GM23248 (cell line): ENCODE measurements around the gene DAB2IP. TPM values are rescaled to one million over a fixed set of nuclear protein-coding genes. Genes with fewer than 3 reads are reported as not detected.

Source experiments
- DNase-seq: peaks from one replicate; pipeline ENCODE4 v3.0.0-alpha.2; 2015
- H2AFZ ChIP-seq: fragments of 200-600 bp; sonication (generic); 2 replicates; pipeline ENCODE4 v1.6.1; 2016; ENCODE audit warnings: antibody characterized with exemption
- H3F3A ChIP-seq: fragments of 200-600 bp; sonication (generic); 2 replicates; pipeline ENCODE4 v1.6.1; 2016; ENCODE audit warnings: mild to moderate bottlenecking, antibody characterized with exemption, mixed run types; ENCODE audit not compliant: insufficient read depth
- H3K27ac ChIP-seq: fragments of 200-600 bp; sonication (generic); 2 replicates; pipeline ENCODE4 v1.5.1; 2016; ENCODE audit warnings: mild to moderate bottlenecking
- H3K27me3 ChIP-seq: fragments of 200-600 bp; sonication (generic); replicated peaks from 2 replicates; pipeline ENCODE4 v1.6.1; 2016; ENCODE audit warnings: mild to moderate bottlenecking; ENCODE audit not compliant: insufficient read depth
- H3K36me3 ChIP-seq: fragments of 200-600 bp; sonication (generic); 2 replicates; pipeline ENCODE4 v1.6.1; 2016; ENCODE audit warnings: low read depth, mild to moderate bottlenecking
- H3K4me1 ChIP-seq: fragments of 200-600 bp; sonication (generic); 2 replicates; pipeline ENCODE4 v1.6.1; 2016; ENCODE audit warnings: mild to moderate bottlenecking; ENCODE audit not compliant: insufficient read depth
- H3K4me2 ChIP-seq: fragments of 200-600 bp; sonication (generic); one replicate; pipeline ENCODE4 v1.6.1; 2016; ENCODE audit warnings: mild to moderate bottlenecking; ENCODE audit not compliant: unreplicated experiment
- H3K4me3 ChIP-seq: fragments of 200-600 bp; sonication (generic); 2 replicates; pipeline ENCODE4 v1.5.1; 2016; ENCODE audit warnings: mild to moderate bottlenecking
- H3K79me2 ChIP-seq: fragments of 200-600 bp; sonication (generic); 2 replicates; pipeline ENCODE4 v1.6.1; 2016; ENCODE audit warnings: mild to moderate bottlenecking; ENCODE audit not compliant: insufficient read depth
- H3K9ac ChIP-seq: fragments of 200-600 bp; sonication (generic); 2 replicates; pipeline ENCODE4 v1.6.1; 2016; ENCODE audit warnings: mild to moderate bottlenecking
- H3K9me2 ChIP-seq: fragments of 200-600 bp; sonication (generic); 2 replicates; pipeline ENCODE4 v1.6.1; 2016; ENCODE audit warnings: mixed run types, mild to moderate bottlenecking, moderate library complexity; ENCODE audit not compliant: insufficient read depth
- H3K9me3 ChIP-seq: fragments of 200-600 bp; sonication (generic); one replicate; pipeline ENCODE4 v1.6.1; 2017; ENCODE audit warnings: low read depth
- H4K20me1 ChIP-seq: fragments of 200-600 bp; sonication (generic); 2 replicates; pipeline ENCODE4 v1.6.0; 2016; ENCODE audit not compliant: insufficient read depth
- EZH2 ChIP-seq: fragments of 200-600 bp; sonication (generic); IDR thresholded peaks from 2 replicates; pipeline ENCODE4 v1.6.1; 2018; ENCODE audit warnings: antibody characterized with exemption, mild to moderate bottlenecking; ENCODE audit not compliant: insufficient read depth, poor library complexity, severe bottlenecking
- EZH2phosphoT487 ChIP-seq: fragments of 200-600 bp; sonication (generic); IDR thresholded peaks from 2 replicates; pipeline ENCODE4 v1.6.1; 2018; ENCODE audit warnings: antibody characterized with exemption, moderate library complexity, mild to moderate bottlenecking, low read depth; ENCODE audit not compliant: insufficient read depth
- WGBS, 2 experiments: methylation state at CpG; one replicate each; pipeline ENCODE4 v1.1.6; 2015 to 2017; ENCODE audit warnings: low lambda C conversion rate in 2 of 2, low coverage in 1 of 2; ENCODE audit errors: missing lambda C conversion rate in 2 of 2; 5-methylcytosine and 5-hydroxymethylcytosine counted together
- in situ Hi-C: fragments of 300-500 bp; cut with MboI; formaldehyde crosslinking; loops from 2 replicates; pipeline ENCODE4 v1.15.0; 2020
- polyA plus RNA-seq: library from polyadenylated mRNA; unstranded; fragments of >200 nt; fragmentation: Nextera tagmentation; extraction: Ambion mirVana; gene quantifications from 2 replicates; pipeline ENCODE4 v1.2.1, GENCODE V29; 2016
- total RNA-seq: library from RNA; depleted of rRNA; stranded (reverse); fragments of >200 nt; shearing (Covaris generic); gene quantifications from 2 replicates; pipeline ENCODE4 v1.2.3, GENCODE V29; 2014

The DAB2IP gene
- total and polyA plus RNA-seq, 2 experiments from 2014 or later: 2.6 to 19.7 TPM

- no peak for DNase-seq
- Histone ChIP-seq H3F3A (no peaks in the 10 kb centered on the region), H3K9me2 (no peaks in the 10 kb centered on the region), H3K27ac (no peak overlapping the region), H3K9ac (no peak overlapping the region), H3K4me1 (peaks cover 9% of the 10 kb centered on the region), H4K20me1 (no peaks in the 10 kb centered on the region), H3K27me3 (no peaks in the 10 kb centered on the region), H3K9me3 (no peaks in the 10 kb centered on the region), H3K4me2 (no peak overlapping the region), H3K79me2 (peaks cover 44% of the 10 kb centered on the region), H2AFZ (no peak overlapping the region), H3K36me3 (no peaks in the 10 kb centered on the region), H3K4me3 (no peak overlapping the region)
- WGBS, 2 experiments: 79 to 88% methylated on average over 4 of the region's 4 CpGs
- in situ Hi-C loops: no loop called here
- TF ChIP-seq EZH2 (no peak), EZH2phosphoT487 (no peak)
These were observed 76.0 kb downstream of the DAB2IP start for GRCh38 chr9:121727295-121728020.

GRCh38 chr9:121728916-121729315, 77.5 kb downstream of the DAB2IP start:
- no peak overlapping the region for H3K4me3 ChIP-seq
- H3K36me3 ChIP-seq: no peaks in the 10 kb centered on the region
- no peaks in the 10 kb centered on the region for H3F3A ChIP-seq
- H3K27ac ChIP-seq: no peak overlapping the region
- H3K4me1 ChIP-seq: peaks cover 9% of the 10 kb centered on the region
- TF ChIP-seq EZH2phosphoT487 (no peak), EZH2 (no peak)
- 96 to 100% methylated on average over 1 of the region's 1 CpG for WGBS, 2 experiments
- H3K79me2 ChIP-seq: peaks cover 44% of the 10 kb centered on the region
- DNase-seq: no peak
- H2AFZ ChIP-seq: no peak overlapping the region
- H3K9ac ChIP-seq: no peak overlapping the region
- H3K27me3 ChIP-seq: no peaks in the 10 kb centered on the region
- in situ Hi-C loops: no loop called here
- H3K4me2 ChIP-seq: no peak overlapping the region
- no peaks in the 10 kb centered on the region for H3K9me3 ChIP-seq
- H3K9me2 ChIP-seq: no peaks in the 10 kb centered on the region
- no peaks in the 10 kb centered on the region for H4K20me1 ChIP-seq

DNA sequence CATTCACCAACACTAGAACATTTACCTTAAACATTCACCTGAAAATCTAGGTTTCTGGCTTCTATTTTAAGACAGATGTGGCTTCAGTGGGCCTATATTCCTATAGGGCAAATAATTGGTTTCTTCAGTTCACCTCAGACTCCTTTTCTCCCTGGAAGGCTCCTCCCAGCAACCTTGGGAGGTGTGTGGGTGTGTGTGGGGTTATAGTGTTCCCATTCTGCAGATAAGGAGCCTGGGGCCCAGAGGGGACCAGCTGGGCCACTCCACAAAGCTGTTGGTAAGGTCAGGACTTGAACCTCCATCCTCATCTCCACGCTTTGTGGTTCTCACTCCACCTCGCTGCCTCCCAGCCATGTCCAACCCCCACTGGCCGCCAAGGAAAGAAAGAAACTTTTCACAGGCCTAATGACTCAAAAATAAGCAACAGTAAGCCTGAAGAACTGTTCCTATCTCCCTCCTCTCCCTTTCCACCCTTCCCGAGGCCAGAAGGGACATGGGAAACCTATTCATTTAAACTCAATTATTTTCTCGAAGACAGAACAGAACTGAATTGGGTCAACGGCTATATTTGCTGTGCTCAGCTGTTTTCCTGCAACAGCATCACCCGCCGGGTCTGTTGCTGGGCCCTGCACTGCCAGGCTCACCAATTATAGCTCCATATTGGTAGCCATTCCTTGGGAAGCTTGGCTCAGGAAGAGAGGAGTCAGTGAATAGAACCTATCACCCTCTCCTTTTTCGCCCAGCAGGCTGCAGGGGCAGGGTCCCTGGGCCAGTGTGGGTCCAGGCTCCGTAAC, 78.5 kb downstream of the DAB2IP start:
- Histone ChIP-seq H4K20me1 (no peaks in the 10 kb centered on the region), H3K27ac (no peak overlapping the region), H3K9me2 (no peaks in the 10 kb centered on the region), H3F3A (peaks cover 4% of the 10 kb centered on the region; the same call in 1 of the 2 replicates), H3K9me3 (no peaks in the 10 kb centered on the region), H3K9ac (no peak overlapping the region), H3K4me3 (no peak overlapping the region), H3K4me2 (no peak overlapping the region), H2AFZ (no peak overlapping the region), H3K4me1 (peaks cover 13% of the 10 kb centered on the region), H3K36me3 (no peaks in the 10 kb centered on the region), H3K27me3 (no peaks in the 10 kb centered on the region), H3K79me2 (peaks cover 44% of the 10 kb centered on the region)
- in situ Hi-C loops: no loop called here
- no peak for TF ChIP-seq EZH2phosphoT487
- TF ChIP-seq EZH2: no peak
- 81 to 89% methylated on average over 10 of the region's 10 CpGs for WGBS, 2 experiments
- DNase-seq: no peak

DNA sequence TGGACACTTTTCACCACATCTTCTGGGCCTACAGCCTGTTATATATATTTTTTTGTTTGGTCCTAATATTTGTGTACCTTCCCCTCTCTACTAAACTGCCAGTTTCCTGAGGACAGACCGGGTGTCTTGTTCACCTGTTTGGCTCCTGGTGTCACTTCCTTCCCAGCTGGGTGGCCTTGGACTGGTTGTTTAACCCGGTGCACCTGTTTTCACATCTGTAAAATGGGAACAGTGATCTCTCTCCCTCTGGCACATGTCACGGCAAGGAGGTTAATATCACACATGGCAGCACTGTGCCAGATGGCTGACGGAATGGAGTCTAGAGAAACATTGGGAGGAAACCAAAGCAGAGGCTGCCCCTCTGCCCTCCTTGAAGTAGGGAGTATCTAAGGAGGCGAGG, 79.7 kb downstream of the DAB2IP start:
- no peak for TF ChIP-seq EZH2
- TF ChIP-seq EZH2phosphoT487: no peak
- 92 to 93% methylated on average over 5 of the region's 5 CpGs for WGBS, 2 experiments
- Histone ChIP-seq H3K79me2 (peaks cover 35% of the 10 kb centered on the region), H3K4me1 (peaks cover 18% of the 10 kb centered on the region), H3K9me2 (no peaks in the 10 kb centered on the region), H3F3A (peaks cover 11% of the 10 kb centered on the region; the same call in 1 of the 2 replicates), H3K9ac (no peak overlapping the region), H3K4me3 (no peak overlapping the region), H3K9me3 (no peaks in the 10 kb centered on the region), H4K20me1 (no peaks in the 10 kb centered on the region), H3K27me3 (no peaks in the 10 kb centered on the region), H2AFZ (no peak overlapping the region), H3K36me3 (no peaks in the 10 kb centered on the region), H3K4me2 (no peak overlapping the region), H3K27ac (no peak overlapping the region)
- no peak for DNase-seq
- in situ Hi-C loops: no loop called here
